HG03565 (cell line): ENCODE results near the gene TBC1D30.
"Not testable (repeated sequence)": the region's sequence is repeated elsewhere in the genome, so short reads cannot be mapped to it uniquely, and the experiment has no call there.

Experiments
- ATAC-seq: cut with Tn5 transposase; IDR thresholded peaks from one replicate; pipeline ENCODE4 v1.9.1; 2021; ENCODE audit warnings: mild to moderate bottlenecking, moderate library complexity; ENCODE audit not compliant: unreplicated experiment

Gene TBC1D30, protein sequence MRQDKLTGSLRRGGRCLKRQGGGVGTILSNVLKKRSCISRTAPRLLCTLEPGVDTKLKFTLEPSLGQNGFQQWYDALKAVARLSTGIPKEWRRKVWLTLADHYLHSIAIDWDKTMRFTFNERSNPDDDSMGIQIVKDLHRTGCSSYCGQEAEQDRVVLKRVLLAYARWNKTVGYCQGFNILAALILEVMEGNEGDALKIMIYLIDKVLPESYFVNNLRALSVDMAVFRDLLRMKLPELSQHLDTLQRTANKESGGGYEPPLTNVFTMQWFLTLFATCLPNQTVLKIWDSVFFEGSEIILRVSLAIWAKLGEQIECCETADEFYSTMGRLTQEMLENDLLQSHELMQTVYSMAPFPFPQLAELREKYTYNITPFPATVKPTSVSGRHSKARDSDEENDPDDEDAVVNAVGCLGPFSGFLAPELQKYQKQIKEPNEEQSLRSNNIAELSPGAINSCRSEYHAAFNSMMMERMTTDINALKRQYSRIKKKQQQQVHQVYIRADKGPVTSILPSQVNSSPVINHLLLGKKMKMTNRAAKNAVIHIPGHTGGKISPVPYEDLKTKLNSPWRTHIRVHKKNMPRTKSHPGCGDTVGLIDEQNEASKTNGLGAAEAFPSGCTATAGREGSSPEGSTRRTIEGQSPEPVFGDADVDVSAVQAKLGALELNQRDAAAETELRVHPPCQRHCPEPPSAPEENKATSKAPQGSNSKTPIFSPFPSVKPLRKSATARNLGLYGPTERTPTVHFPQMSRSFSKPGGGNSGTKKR

DNA sequence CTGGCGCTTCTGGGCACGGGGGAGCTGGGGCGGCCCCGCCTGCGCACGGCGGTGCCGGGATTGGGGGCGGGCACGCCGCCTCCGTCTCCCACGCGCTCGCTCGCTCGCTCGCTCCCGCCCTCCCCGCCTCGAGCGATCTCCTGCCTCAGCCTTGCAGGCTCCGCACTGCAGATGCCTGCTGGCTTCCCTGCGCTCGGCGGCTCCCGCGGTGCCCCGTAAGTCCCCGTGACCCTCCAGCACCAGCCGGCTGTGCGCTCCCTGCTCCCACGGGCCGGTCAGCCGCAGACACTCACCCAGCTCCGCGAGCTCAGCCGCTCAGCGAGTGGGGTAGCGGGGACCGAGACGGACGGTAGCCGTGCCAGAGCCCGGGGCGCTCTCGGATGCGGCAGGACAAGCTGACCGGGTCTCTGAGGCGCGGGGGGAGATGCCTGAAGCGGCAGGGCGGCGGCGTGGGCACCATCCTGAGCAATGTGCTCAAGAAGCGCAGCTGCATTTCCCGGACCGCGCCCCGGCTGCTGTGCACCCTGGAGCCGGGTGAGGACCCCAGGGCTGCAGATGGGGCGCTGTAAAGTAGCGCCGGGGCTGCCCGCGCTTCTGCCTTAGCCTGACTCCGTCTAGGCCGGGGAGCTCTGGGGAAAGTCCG is at the start of gene TBC1D30:
TBC1D30 (plus strand) TSS at position 148 of the 643 bp plus-strand sequence; CDS start at position 381, 233 bp downstream.
- peak; percentile 50 for ATAC-seq

DNA sequence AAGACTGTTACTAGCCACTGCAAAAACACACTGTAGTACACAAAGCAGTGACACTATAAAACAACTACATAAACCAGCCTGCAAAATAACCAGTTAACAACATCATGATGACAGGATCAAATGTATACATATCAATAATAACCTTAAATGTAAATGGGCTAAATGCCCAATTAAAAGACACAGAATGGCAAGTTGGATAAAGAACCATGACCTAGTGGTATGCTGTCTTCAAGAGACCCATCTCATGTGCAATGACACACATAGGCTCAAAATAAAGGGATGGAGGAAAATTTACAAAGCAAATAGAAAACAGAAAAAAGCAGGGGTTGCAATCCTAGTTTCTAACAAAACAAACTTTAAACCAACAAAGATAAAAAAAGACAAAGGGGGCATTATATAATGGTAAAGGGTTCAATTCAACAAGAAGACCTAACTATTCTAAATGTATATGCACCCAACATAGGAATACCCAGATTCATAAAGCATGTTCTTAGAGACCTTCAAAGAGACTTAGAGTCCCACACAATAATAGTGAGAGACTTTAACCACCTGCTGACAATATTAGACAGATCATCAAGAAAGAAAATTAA is 49.2 kb upstream of the TBC1D30 start:
- not testable (repeated sequence) for ATAC-seq

- ATAC-seq: no peak
These were observed 45.0 kb upstream of the TBC1D30 start for GRCh38 chr12:64779354-64779974.

GRCh38 chr12:64780132-64780530 is 44.3 kb upstream of the TBC1D30 start:
- no peak for ATAC-seq

- no peak for ATAC-seq
These were observed 43.7 kb upstream of the TBC1D30 start for GRCh38 chr12:64780531-64781279.

DNA sequence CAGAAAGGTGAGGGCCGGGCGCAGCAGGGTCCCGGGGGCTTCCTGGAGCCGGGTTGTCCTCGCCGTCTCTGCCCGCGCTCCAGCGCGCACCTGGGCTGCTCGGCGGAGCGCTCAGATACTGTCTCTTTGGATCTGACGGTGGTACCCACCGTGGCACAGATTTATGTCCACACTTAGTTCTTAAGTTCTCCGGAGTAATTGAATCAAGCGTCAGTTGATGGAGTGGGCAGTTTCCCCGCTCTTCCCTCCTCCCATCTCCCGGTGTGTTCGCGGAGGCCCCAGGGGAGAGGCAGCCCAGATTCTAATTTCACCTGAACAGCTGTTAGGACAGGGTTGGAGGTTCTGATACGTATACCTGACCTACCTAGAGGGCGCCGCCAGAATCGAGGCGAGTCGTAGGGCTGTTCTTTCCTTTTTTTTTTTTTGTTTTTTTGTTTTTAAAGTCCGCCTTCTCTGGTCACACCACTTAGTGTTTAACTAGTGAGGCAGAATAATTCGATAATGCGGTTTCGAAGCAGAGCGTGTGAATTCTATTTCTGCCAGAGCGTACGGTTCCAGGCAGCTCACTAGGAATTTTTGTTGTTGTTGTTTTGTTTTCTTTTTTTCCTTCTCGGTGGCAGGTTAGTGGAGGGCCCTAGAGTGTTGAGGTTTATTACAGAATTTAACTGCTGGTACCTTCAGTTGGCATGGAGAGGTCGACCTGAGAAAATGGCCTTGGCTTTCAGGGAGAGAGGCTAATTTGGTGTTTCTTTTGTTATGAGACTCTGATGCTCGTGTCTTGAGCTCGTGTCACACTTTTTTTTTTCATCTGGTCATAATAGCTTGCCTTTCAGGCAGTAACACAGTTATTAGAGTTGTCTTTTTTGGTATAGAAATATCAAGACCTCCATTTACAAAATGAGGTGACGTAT is 42.9 kb upstream of the TBC1D30 start:
- no peak for ATAC-seq

DNA sequence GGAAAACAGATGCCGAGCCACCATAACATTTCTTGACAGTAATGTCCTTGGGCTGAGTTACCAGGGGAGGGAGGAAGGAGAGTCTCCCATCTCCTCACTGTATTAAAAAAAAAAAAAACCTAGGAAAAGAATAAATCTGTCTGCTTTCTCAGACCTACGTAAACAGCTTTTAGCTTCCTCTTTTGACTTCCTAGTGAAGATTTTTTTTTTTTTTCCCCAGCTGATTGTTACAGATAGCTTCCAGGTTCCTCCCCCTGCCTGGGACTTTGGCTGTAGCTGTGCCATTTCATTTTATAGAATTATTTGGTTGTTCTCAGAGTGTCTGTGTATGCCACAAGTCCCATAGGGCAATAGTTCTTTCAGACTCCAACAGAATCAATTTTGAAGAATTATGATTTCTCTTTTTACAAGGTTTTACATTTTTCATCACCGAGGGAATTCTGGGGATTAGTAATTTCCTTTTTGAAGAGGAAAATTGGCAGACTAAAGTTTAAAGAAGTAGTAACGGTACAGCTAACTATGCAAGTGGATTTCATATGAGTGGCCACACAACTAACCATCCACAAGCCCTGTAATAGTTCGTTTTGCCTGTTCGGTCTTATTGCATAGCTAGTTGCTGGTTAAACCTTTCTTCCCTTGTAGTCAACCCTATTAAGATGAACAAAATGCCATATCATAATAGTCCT is 42.1 kb upstream of the TBC1D30 start:
- ATAC-seq: no peak

DNA sequence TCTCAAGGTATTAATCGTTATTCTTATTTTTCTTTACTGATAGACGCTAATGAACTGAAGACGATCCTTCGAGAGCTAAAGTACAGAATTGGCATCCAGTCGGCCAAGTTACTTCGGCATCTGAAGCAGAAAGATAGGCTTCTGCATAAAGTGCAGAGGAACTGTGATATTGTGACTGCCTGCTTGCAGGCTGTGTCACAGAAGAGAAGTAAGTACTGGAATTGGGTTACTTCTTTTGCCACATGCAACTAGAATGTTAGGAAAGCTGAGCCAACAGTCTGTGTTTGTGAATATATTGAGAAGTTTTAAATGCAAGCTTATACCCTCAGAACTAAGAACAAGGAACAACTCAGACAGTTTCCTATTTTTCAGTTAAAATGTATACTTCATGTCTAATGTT is 38.6 kb upstream of the TBC1D30 start:
- no peak for ATAC-seq

DNA sequence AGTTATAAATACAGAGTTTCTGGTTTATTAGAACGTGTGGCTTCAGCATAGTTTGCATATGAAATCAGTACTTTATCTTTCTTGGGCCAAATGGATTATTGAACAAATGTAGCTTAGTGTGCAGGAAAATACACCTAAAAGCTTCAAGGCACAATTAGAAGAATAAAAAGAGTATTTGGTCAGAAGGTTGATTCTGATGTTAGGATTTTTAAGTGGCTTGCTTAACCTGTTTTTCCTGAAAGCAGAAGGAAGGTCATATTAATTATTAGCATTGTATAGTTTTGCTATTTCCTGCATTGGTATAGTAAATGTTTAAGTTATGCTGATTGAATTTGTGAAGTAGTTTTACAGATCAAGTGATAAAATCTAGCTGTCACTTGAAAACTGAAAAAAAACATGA is 34.3 kb upstream of the TBC1D30 start:
- ATAC-seq: no peak

GRCh38 chr12:64791036-64791435 is 33.4 kb upstream of the TBC1D30 start:
- ATAC-seq: no peak

- no peak for ATAC-seq
These were observed 32.3 kb upstream of the TBC1D30 start for GRCh38 chr12:64792128-64792527.

- ATAC-seq: no peak
These were observed 30.8 kb upstream of the TBC1D30 start for GRCh38 chr12:64793610-64794009.

DNA sequence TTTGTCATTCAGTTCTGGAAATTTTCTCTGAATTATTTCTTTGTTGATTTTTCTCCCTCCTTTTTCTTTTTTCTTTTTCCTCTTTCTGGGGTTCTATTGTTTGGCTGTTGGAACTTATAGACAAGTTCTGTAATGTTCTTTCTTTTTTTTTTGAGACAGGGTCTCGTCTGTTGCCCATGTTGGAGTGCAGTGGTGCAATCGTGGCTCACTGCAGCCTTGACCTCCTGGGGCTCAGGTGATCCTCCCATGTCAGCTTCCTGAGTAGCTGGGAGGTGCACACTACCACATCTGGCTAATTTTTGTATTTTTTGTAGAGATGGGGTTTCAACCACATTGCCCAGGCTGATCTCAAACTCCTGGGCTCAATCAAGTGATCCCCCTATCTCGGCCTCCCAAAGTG is 30.1 kb upstream of the TBC1D30 start:
- no peak for ATAC-seq

DNA sequence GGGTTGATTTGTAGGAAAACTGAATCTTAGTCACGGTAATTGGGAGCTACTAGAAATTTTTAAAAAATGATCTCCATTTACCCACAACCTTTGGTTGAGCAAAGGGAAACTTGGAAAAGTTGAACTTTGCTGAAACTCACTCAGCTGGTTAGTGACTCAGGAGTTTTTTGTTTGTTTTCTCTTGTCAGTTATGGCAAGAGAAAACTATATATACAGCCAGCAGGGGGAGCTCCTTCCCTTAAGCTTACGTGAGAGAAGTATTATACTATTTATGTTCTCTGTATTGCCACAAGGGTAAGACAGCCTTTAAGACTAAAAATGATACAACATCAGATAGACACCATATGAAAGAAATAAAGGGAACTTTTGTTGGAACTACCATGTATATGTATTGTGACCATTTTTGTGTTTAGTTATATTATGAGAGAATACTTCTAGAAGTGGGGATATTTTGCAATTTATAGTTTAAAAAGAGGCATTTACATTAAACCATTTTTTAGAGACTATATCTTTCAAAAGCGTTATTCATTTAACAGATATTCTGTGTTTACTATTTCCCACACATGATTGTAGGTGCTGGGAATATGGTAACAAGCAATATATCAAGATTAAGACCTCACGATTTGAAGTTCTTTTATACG is 28.1 kb upstream of the TBC1D30 start:
- ATAC-seq: peak; percentile 77

GRCh38 chr12:64797156-64797555 is 27.3 kb upstream of the TBC1D30 start:
- ATAC-seq: no peak

DNA sequence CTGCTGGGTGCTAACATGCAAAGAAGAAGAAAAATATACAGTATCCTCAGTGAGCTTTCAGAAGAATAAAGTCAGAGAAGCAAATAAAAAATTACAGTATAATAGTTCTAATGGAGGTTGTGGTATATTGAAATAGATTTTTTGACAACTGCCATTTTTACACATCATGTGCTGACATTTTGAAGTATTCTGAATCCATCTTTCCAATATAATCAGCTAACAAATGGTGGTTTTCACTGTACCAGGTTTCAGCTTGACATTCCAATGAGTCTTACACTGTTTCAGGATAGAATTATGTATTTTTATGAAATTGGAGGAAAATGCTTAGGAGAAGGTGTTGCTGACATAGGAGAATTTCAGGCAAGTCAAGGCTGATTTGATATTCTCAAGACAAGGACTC is 26.3 kb upstream of the TBC1D30 start:
- no peak for ATAC-seq

DNA sequence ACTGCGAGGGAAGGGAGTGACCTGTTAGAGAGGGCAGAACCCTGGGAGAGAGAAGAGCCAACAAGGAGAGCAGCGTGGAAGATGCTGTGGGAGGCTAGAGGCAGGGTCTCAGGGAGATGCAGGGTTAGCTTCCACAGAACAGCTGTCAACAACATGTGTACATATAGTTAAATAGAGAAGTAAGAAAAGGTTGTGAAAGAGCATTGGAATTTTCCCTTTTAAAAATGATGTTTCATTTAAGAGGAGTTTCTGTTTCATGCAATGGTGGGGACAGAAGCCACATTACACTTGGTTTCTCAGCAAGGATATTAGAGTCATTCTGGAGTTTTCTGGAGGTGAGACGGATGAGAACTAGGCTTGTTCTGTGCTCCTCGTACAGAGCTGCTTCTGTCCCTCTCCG is 23.8 kb upstream of the TBC1D30 start:
- peak; percentile 40 for ATAC-seq

DNA sequence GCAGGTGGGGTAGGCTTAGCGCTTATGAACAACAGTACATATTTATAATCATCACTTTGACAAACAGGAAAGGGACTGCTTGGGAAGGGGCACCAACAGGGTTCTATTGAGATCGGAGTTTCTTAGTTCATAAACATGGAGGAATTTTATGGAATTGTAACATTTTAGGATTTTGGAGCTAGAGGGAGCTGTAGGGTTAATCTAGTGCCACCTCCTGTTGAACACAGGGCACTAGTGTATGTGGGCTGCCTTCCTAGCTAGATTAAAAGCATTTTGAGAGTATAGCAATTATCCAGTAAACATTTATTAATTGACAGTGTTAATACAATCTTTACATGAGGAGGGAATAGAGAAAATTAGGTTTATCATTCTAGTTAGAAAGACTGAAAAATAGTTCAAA is 23.1 kb upstream of the TBC1D30 start:
- ATAC-seq: no peak
